GM23338 (cell line): ENCODE results near the gene SARS1. TPM values are rescaled to one million over a fixed set of nuclear protein-coding genes. Genes with fewer than 3 reads are reported as not detected.

Experiments used
- ATAC-seq: fragments of 200-7000 bp; cut with Tn5 transposase; 3 replicates; pipeline ENCODE4 v1.9.1; 2020
- DNase-seq: peaks from one replicate; pipeline ENCODE4 v3.0.0-alpha.2; 2015; ENCODE audit warnings: low spot score
- H2AFZ ChIP-seq: fragments of 200-600 bp; sonication (generic); 2 replicates; pipeline ENCODE4 v1.8.0; 2016; ENCODE audit warnings: antibody characterized with exemption, mild to moderate bottlenecking, moderate library complexity
- H3F3A ChIP-seq: fragments of 200-600 bp; sonication (generic); replicated peaks from 2 replicates; pipeline ENCODE4 v1.8.0; 2017; ENCODE audit warnings: antibody characterized with exemption, mixed run types, low read depth
- H3K27ac ChIP-seq: fragments of 200-600 bp; sonication (generic); 2 replicates; pipeline ENCODE4 v1.6.1; 2016; ENCODE audit warnings: low read depth
- H3K27me3 ChIP-seq: fragments of 200-600 bp; sonication (generic); 2 replicates; pipeline ENCODE4 v1.8.0; 2016; ENCODE audit warnings: mild to moderate bottlenecking, mixed run types, moderate library complexity; ENCODE audit not compliant: insufficient read depth
- H3K36me3 ChIP-seq: fragments of 200-600 bp; sonication (generic); 2 replicates; pipeline ENCODE4 v1.8.0; 2016; ENCODE audit warnings: mild to moderate bottlenecking; ENCODE audit not compliant: insufficient read depth
- H3K4me1 ChIP-seq: fragments of 200-600 bp; sonication (generic); 2 replicates; pipeline ENCODE4 v1.8.0; 2016; ENCODE audit warnings: mild to moderate bottlenecking, moderate library complexity; ENCODE audit not compliant: insufficient read depth
- H3K4me2 ChIP-seq: fragments of 200-600 bp; sonication (generic); 2 replicates; pipeline ENCODE4 v1.7.1; 2017; ENCODE audit warnings: mixed run types
- H3K4me3 ChIP-seq: fragments of 200-600 bp; sonication (generic); 2 replicates; pipeline ENCODE4 v1.6.1; 2016; ENCODE audit warnings: mixed run types
- H3K79me2 ChIP-seq: fragments of 200-600 bp; sonication (generic); replicated peaks from 2 replicates; pipeline ENCODE4 v1.8.0; 2017; ENCODE audit warnings: mild to moderate bottlenecking; ENCODE audit not compliant: insufficient read depth
- H3K9me2 ChIP-seq: fragments of 200-600 bp; sonication (generic); 2 replicates; pipeline ENCODE4 v1.8.0; 2017; ENCODE audit not compliant: insufficient read depth
- H4K20me1 ChIP-seq: fragments of 200-600 bp; sonication (generic); replicated peaks from 2 replicates; pipeline ENCODE4 v1.8.0; 2017; ENCODE audit warnings: mild to moderate bottlenecking; ENCODE audit not compliant: insufficient read depth
- H3K27ac Mint-ChIP-seq: 2 replicates; pipeline ENCODE4 v1.8.0; 2020; ENCODE audit warnings: inconsistent platforms, mild to moderate bottlenecking, moderate library complexity, mixed read lengths
- H3K27me3 Mint-ChIP-seq: 3 replicates; pipeline ENCODE4 v1.8.0; 2022; ENCODE audit warnings: low read depth, mild to moderate bottlenecking, moderate library complexity, mixed read lengths, inconsistent platforms; ENCODE audit not compliant: insufficient read depth, poor library complexity
- H3K36me3 Mint-ChIP-seq: 3 replicates; pipeline ENCODE4 v1.8.0; 2021; ENCODE audit warnings: low read depth, mild to moderate bottlenecking, inconsistent platforms, moderate library complexity, mixed read lengths
- H3K4me1 Mint-ChIP-seq: 3 replicates; pipeline ENCODE4 v1.8.0; 2020; ENCODE audit warnings: mild to moderate bottlenecking, inconsistent platforms, mixed read lengths
- H3K4me3 Mint-ChIP-seq: 3 replicates; pipeline ENCODE4 v1.8.0; 2021; ENCODE audit warnings: moderate library complexity, mild to moderate bottlenecking, inconsistent platforms, mixed read lengths
- H3K9me3 Mint-ChIP-seq: 3 replicates; pipeline ENCODE4 v1.8.0; 2020; ENCODE audit warnings: moderate library complexity, mild to moderate bottlenecking, inconsistent platforms, mixed read lengths
- CREB1 ChIP-seq: fragments of 250-450 bp; sonication (Bioruptor Pico); IDR thresholded peaks from 2 replicates; pipeline ENCODE4 v1.5.0; 2020; ENCODE audit warnings: low read depth, mild to moderate bottlenecking, moderate library complexity
- EZH2 ChIP-seq: fragments of 200-600 bp; sonication (generic); IDR thresholded peaks from one replicate; pipeline ENCODE4 v1.8.0; 2017; ENCODE audit warnings: antibody characterized with exemption, mild to moderate bottlenecking, low read depth; ENCODE audit not compliant: unreplicated experiment
- EZH2phosphoT487 ChIP-seq: fragments of 200-600 bp; sonication (generic); IDR thresholded peaks from one replicate; pipeline ENCODE4 v1.8.1; 2018; ENCODE audit warnings: antibody characterized with exemption; ENCODE audit not compliant: unreplicated experiment
- JUNB ChIP-seq: IDR thresholded peaks from one replicate; pipeline ENCODE4 v1.6.1; 2016; ENCODE audit warnings: antibody characterized with exemption; ENCODE audit not compliant: unreplicated experiment
- NANOG ChIP-seq: IDR thresholded peaks from 2 replicates; pipeline ENCODE4 v1.6.1; 2016; ENCODE audit warnings: antibody characterized with exemption, borderline replicate concordance
- POLR2AphosphoS5 ChIP-seq: IDR thresholded peaks from 2 replicates; pipeline ENCODE4 v1.6.1; 2016; ENCODE audit warnings: antibody characterized with exemption, low read depth
- STAT1 ChIP-seq: IDR thresholded peaks from one replicate; pipeline ENCODE4 v1.6.1; 2016; ENCODE audit warnings: antibody characterized with exemption; ENCODE audit not compliant: unreplicated experiment
- ZNF114 ChIP-seq: fragments of 250-450 bp; sonication (Bioruptor Pico); IDR thresholded peaks from 2 replicates; pipeline ENCODE4 v1.5.0; 2020; ENCODE audit warnings: mild to moderate bottlenecking, moderate library complexity
- ZNF331 ChIP-seq: fragments of 250-450 bp; sonication (Bioruptor Pico); IDR thresholded peaks from 2 replicates; pipeline ENCODE4 v1.5.0; 2020; ENCODE audit warnings: low read depth, mild to moderate bottlenecking, moderate library complexity
- polyA plus RNA-seq: library from polyadenylated mRNA; unstranded; fragments of >200 nt; fragmentation: Nextera tagmentation; extraction: Ambion mirVana; gene quantifications from 2 replicates; pipeline ENCODE4 v1.2.1, GENCODE V29; 2016
- total RNA-seq: library from RNA; depleted of rRNA; stranded (reverse); fragments of >200 nt; shearing (Covaris generic); gene quantifications from 2 replicates; pipeline ENCODE4 v1.2.3, GENCODE V29; 2014
- TF ChIP-seq, protein P1 (sequence below), 2 experiments: fragments of 200-600 bp in 1 of 2; sonication (generic) in 1 of 2; conservative IDR thresholded peaks; 2 replicates each; pipeline versions ENCODE4 v1.5.1 to v1.6.1; 2016 to 2017; ENCODE audit warnings: antibody characterized with exemption in 2 of 2, low read depth in 2 of 2, mild to moderate bottlenecking in 2 of 2, moderate library complexity in 1 of 2
- TF ChIP-seq, protein P2 (sequence below): IDR thresholded peaks from 2 replicates; pipeline ENCODE4 v1.6.1; 2016; ENCODE audit warnings: antibody characterized with exemption
- TF ChIP-seq, protein P3 (sequence below): IDR thresholded peaks from one replicate; pipeline ENCODE4 v1.6.1; 2018; ENCODE audit warnings: antibody characterized with exemption; ENCODE audit not compliant: unreplicated experiment
- TF ChIP-seq, protein P4 (sequence below): fragments of 250-450 bp; sonication (Bioruptor Pico); IDR thresholded peaks from 2 replicates; pipeline ENCODE4 v1.5.0; 2020; ENCODE audit warnings: mild to moderate bottlenecking, moderate library complexity

The SARS1 gene
- total and polyA plus RNA-seq, 2 experiments from 2014 or later, result 141 to 166 TPM

DNA sequence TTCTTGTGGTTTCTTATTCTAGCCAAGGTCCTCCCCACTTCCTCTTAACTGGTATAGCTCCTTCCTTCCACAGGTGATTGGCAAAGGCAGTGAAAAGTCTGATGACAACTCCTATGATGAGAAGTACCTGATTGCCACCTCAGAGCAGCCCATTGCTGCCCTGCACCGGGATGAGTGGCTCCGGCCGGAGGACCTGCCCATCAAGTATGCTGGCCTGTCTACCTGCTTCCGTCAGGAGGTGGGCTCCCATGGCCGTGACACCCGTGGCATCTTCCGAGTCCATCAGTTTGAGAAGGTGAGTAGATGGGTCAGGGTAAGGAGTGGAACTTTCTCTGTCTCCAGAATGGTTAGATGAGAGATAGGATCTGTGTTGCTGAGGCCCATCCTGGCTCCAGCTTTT is 21.4 kb downstream of the SARS1 start:
- H3K4me1 Mint-ChIP-seq, result peaks cover 47% of the 10 kb centered on the region
- Histone ChIP-seq H3K79me2 (0 out of 2 replicates have a peak, but pooled peaks cover 6% of the 10 kb centered on the region), H3K36me3 (peaks cover 59% of the 10 kb centered on the region), H3F3A (peaks cover 23% of the 10 kb centered on the region), H3K9me2 (no peaks in the 10 kb centered on the region), H3K4me3 (no peak overlapping the region), H4K20me1 (no peaks in the 10 kb centered on the region), H3K27ac (no peak overlapping the region), H2AFZ (no peak overlapping the region), H3K4me2 (no peak overlapping the region), H3K4me1 (peaks cover 45% of the 10 kb centered on the region), H3K27me3 (no peaks in the 10 kb centered on the region)
- no peaks in the 10 kb centered on the region; the same call in 2 of the 3 replicates for H3K9me3 Mint-ChIP-seq
- TF ChIP-seq EZH2phosphoT487, result no peak
- TF ChIP-seq EZH2, result no peak
- TF ChIP-seq STAT1, result no peak
- TF ChIP-seq, protein P1, sequence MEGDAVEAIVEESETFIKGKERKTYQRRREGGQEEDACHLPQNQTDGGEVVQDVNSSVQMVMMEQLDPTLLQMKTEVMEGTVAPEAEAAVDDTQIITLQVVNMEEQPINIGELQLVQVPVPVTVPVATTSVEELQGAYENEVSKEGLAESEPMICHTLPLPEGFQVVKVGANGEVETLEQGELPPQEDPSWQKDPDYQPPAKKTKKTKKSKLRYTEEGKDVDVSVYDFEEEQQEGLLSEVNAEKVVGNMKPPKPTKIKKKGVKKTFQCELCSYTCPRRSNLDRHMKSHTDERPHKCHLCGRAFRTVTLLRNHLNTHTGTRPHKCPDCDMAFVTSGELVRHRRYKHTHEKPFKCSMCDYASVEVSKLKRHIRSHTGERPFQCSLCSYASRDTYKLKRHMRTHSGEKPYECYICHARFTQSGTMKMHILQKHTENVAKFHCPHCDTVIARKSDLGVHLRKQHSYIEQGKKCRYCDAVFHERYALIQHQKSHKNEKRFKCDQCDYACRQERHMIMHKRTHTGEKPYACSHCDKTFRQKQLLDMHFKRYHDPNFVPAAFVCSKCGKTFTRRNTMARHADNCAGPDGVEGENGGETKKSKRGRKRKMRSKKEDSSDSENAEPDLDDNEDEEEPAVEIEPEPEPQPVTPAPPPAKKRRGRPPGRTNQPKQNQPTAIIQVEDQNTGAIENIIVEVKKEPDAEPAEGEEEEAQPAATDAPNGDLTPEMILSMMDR (conservative IDR thresholded peaks at IDR 0.05; ENCODE audit: low read depth in 2 of 2), result no peak
- TF ChIP-seq, protein P2, sequence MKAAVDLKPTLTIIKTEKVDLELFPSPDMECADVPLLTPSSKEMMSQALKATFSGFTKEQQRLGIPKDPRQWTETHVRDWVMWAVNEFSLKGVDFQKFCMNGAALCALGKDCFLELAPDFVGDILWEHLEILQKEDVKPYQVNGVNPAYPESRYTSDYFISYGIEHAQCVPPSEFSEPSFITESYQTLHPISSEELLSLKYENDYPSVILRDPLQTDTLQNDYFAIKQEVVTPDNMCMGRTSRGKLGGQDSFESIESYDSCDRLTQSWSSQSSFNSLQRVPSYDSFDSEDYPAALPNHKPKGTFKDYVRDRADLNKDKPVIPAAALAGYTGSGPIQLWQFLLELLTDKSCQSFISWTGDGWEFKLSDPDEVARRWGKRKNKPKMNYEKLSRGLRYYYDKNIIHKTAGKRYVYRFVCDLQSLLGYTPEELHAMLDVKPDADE, result no peak
- TF ChIP-seq ZNF331 (CRISPR knock-in tag), result no peak
- no peak for TF ChIP-seq JUNB
- no peak for TF ChIP-seq NANOG
- TF ChIP-seq, protein P3, sequence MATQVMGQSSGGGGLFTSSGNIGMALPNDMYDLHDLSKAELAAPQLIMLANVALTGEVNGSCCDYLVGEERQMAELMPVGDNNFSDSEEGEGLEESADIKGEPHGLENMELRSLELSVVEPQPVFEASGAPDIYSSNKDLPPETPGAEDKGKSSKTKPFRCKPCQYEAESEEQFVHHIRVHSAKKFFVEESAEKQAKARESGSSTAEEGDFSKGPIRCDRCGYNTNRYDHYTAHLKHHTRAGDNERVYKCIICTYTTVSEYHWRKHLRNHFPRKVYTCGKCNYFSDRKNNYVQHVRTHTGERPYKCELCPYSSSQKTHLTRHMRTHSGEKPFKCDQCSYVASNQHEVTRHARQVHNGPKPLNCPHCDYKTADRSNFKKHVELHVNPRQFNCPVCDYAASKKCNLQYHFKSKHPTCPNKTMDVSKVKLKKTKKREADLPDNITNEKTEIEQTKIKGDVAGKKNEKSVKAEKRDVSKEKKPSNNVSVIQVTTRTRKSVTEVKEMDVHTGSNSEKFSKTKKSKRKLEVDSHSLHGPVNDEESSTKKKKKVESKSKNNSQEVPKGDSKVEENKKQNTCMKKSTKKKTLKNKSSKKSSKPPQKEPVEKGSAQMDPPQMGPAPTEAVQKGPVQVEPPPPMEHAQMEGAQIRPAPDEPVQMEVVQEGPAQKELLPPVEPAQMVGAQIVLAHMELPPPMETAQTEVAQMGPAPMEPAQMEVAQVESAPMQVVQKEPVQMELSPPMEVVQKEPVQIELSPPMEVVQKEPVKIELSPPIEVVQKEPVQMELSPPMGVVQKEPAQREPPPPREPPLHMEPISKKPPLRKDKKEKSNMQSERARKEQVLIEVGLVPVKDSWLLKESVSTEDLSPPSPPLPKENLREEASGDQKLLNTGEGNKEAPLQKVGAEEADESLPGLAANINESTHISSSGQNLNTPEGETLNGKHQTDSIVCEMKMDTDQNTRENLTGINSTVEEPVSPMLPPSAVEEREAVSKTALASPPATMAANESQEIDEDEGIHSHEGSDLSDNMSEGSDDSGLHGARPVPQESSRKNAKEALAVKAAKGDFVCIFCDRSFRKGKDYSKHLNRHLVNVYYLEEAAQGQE, result no peak
- no peak for TF ChIP-seq POLR2AphosphoS5
- TF ChIP-seq, protein P4, sequence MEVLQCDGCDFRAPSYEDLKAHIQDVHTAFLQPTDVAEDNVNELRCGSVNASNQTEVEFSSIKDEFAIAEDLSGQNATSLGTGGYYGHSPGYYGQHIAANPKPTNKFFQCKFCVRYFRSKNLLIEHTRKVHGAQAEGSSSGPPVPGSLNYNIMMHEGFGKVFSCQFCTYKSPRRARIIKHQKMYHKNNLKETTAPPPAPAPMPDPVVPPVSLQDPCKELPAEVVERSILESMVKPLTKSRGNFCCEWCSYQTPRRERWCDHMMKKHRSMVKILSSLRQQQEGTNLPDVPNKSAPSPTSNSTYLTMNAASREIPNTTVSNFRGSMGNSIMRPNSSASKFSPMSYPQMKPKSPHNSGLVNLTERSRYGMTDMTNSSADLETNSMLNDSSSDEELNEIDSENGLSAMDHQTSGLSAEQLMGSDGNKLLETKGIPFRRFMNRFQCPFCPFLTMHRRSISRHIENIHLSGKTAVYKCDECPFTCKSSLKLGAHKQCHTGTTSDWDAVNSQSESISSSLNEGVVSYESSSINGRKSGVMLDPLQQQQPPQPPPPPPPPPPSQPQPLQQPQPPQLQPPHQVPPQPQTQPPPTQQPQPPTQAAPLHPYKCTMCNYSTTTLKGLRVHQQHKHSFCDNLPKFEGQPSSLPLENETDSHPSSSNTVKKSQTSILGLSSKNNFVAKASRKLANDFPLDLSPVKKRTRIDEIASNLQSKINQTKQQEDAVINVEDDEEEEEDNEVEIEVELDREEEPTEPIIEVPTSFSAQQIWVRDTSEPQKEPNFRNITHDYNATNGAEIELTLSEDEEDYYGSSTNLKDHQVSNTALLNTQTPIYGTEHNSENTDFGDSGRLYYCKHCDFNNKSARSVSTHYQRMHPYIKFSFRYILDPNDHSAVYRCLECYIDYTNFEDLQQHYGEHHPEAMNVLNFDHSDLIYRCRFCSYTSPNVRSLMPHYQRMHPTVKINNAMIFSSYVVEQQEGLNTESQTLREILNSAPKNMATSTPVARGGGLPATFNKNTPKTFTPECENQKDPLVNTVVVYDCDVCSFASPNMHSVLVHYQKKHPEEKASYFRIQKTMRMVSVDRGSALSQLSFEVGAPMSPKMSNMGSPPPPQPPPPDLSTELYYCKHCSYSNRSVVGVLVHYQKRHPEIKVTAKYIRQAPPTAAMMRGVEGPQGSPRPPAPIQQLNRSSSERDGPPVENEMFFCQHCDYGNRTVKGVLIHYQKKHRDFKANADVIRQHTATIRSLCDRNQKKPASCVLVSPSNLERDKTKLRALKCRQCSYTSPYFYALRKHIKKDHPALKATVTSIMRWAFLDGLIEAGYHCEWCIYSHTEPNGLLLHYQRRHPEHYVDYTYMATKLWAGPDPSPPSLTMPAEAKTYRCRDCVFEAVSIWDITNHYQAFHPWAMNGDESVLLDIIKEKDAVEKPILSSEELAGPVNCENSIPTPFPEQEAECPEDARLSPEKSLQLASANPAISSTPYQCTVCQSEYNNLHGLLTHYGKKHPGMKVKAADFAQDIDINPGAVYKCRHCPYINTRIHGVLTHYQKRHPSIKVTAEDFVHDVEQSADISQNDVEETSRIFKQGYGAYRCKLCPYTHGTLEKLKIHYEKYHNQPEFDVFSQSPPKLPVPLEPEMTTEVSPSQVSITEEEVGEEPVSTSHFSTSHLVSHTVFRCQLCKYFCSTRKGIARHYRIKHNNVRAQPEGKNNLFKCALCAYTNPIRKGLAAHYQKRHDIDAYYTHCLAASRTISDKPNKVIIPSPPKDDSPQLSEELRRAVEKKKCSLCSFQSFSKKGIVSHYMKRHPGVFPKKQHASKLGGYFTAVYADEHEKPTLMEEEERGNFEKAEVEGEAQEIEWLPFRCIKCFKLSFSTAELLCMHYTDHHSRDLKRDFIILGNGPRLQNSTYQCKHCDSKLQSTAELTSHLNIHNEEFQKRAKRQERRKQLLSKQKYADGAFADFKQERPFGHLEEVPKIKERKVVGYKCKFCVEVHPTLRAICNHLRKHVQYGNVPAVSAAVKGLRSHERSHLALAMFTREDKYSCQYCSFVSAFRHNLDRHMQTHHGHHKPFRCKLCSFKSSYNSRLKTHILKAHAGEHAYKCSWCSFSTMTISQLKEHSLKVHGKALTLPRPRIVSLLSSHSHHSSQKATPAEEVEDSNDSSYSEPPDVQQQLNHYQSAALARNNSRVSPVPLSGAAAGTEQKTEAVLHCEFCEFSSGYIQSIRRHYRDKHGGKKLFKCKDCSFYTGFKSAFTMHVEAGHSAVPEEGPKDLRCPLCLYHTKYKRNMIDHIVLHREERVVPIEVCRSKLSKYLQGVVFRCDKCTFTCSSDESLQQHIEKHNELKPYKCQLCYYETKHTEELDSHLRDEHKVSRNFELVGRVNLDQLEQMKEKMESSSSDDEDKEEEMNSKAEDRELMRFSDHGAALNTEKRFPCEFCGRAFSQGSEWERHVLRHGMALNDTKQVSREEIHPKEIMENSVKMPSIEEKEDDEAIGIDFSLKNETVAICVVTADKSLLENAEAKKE (CRISPR knock-in tag), result no peak
- TF ChIP-seq CREB1 (CRISPR knock-in tag), result no peak
- TF ChIP-seq ZNF114, result no peak
- no peak for DNase-seq
- peaks cover 81% of the 10 kb centered on the region for H3K36me3 Mint-ChIP-seq
- no peaks in the 10 kb centered on the region for H3K27me3 Mint-ChIP-seq
- H3K4me3 Mint-ChIP-seq, result no peak overlapping the region
- no peak overlapping the region for H3K27ac Mint-ChIP-seq
- ATAC-seq, result no peak
